HT-29 (cell line): Measurements from ENCODE around the gene CTBP2. TPM values are rescaled to one million over a fixed set of nuclear protein-coding genes. Genes with fewer than 3 reads are reported as not detected.

Experiments used
- DNase-seq: peaks from one replicate; pipeline ENCODE4 v3.0.0-alpha.2; 2015; ENCODE audit warnings: low spot score
- total RNA-seq: library from RNA; depleted of rRNA; stranded (reverse); fragments of >200 nt; shearing (Covaris generic); gene quantifications from 2 replicates; pipeline ENCODE4 v1.2.3, GENCODE V29; 2014

The CTBP2 gene
- total RNA-seq, 1 experiment from 2014 or later: 207 TPM

DNA sequence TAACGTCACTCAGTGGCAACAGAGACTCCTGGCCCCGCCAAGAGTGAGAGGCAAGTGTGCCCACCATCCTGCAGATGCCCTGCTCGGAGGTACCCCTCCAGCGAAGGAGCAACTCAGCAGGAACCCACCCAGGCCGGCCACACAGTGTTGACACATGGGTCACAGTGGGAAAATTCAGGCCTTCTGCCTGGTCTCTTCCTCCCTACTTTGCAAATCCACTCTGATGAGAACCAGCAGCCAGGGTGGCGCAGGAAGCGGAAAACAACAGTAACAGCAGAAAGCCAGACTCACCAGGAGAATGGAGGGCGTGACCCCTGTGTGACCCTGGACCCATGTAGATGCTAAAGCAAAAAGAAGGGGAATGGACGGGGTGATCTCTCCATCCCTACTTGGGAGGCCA is 53.8 kb downstream of the CTBP2 start:
- no peak for DNase-seq

DNA sequence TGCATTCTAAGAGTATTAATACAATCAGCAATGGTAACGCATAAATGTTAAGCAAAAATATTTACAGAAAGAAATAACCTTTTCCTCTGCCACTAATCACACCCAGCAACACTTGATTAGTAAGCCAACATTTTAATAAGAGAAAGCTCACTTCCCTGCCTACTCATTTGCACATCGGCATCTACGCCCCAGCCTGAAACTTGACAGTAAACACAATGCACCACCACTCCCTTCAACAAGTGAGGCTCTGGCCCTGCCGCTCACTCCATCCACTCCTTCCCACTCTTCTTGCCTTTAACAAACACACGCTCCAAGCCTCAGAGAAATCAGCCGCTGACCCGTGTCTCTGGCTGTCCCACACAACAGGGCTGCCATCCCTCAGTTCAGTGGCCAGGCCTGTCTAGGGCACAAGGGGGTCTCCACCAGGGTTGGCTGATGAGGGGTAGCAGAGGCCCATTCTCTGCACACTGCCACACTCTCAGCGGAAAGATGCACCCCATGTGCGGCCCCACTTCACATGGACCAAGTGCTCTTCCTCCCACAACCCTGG is 54.6 kb downstream of the CTBP2 start:
- DNase-seq: no peak

DNA sequence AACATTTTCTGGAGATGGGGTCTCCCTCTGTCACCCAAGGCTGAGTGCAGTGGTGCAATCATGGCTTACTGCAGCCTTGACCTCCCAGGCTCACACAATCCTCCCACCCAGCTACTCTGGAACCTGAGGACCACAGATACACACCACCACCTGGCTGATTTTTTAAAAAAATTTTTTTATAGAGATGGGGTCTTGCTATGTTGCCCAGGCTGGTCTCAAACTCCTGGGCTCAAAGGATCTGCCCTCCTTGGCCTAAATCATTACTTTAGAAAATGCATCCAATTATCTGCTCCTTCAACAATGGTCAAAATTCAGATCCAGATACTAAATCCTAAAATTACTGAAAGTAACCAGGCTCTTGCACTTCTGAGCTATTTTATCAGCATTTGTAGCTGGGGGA is 55.2 kb downstream of the CTBP2 start:
- DNase-seq: no peak

DNA sequence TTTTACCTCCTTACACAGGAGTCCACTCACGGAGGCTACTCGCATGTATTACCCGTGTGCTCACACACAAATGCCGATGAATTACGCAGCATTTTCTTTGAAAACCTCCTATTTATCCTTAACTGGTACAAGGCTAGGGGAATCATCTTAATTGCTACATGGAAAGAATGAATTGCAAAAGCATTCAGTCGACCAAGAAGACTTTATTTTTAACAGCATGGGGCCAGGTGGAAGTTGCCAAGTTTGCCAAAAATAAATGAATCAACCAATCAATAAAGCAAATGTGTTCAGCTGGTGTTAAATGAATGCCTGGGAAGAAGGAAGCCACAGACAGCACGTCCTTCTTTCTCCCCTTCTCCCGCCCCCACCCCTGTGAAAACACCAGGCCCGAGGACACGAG is 55.8 kb downstream of the CTBP2 start:
- no peak for DNase-seq

DNA sequence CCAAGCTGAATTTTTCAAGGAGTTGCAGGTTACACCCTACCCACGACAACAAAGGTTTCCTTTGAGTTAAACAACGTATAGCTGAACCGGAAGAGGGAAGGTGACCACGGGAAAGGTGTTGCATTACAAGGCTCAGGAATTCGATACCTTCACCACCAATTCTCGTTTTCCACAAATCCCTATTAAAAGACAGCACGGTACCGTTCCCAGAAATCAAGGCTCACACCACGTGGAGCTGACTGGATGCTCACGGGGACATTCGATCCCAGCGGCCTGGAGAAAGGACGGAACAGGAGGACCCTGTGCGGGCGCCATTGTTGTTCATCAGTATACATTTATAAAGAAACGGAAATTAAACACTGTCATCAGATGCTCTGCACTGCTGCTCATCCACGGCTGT is 56.4 kb downstream of the CTBP2 start:
- DNase-seq: no peak

DNA sequence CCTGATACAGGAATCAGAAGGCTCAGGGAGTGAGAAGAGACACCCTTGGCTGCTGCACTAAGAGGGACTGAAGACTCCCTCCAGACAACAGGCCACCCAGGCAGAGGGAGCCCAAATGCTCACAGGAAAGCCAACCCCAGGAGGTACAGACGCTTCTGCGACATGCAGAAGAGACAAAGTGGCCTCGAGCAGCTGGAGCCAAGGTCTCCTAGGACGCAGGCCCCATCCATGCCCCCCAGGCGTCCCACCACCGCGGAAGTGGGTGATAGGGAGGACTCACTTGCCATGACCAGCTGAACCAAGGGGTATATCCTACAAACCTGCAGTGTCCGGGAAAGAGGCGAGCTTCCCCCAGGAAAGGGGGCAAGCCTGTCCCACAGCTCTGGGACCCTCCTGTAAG is 56.9 kb downstream of the CTBP2 start:
- DNase-seq: no peak

DNA sequence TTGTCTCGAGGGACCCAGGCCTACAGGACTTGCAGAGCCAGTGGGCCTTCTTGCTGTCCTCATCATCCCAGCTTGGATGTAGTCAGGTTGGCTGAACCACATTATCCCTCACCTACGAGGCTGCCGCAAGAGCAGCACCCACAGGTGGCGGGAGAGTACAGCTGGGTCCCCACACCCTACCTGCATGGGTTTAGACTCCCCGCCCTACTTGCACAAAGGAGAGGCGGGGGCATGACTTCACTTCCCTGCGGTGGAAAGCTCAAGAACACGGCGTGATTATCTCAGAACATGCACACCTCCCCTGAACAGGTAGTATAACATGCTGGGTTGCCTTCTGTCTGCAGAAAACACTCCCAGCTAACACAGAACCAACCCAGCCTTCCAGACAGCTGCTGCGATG is 57.5 kb downstream of the CTBP2 start:
- DNase-seq: peak; percentile 57

DNA sequence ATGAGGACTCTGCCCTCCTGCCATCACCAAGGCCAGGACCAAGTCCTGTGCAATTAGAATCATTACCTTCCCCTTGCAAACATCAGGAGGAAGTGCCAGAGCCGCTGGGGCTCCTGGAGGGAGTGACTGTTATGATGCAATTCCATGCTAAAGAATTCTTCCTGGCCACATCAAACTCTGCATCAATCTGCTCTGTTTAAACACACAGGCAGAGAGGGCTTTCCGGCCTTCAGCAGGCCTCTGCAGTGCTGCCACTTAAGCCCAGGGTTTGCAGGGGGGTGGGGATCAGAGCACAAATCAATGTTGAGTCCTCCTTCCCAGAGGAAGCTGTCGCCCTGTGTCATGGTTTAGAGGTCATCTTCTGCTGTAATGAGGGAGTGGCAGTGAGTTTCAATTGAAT is 58.1 kb downstream of the CTBP2 start:
- peak; percentile 25 for DNase-seq

DNA sequence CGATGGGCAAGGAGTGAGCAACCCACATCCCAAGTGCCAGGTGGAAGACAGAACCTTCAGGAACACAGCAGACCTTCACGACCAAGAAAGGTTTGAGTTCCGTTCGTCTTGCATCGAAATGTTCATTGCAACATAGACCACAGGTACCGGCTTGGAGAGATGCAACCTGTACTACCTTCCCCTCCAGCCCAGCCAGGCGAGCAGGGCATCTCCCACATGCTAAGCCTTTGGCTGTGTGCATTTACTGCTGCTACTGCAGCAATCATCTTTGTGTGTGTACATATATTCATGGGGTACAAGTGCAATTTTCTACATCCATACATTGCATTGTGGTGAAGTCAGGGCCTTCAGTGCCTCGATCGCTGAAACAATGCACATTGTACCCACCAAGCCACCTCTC is 58.8 kb downstream of the CTBP2 start:
- no peak for DNase-seq

DNA sequence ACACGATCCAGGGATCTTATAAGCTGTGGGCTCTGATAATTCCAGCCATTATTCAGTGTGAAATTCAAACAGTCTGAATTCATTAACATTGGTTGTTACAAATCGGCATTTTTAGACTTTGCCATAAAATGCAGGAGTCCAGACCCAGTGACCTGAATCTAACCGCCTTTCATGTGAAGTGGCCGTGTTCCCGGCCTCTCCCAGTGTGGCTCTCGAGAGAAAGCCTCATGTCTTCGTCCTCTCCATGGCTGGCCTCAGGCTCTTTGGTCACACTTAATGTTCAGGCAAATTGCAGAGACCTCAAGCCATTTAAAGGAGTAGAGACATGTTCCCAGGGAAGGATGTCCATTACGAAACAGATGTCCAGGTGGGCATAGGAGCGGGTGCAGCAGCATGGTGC is 59.3 kb downstream of the CTBP2 start:
- DNase-seq: no peak

DNA sequence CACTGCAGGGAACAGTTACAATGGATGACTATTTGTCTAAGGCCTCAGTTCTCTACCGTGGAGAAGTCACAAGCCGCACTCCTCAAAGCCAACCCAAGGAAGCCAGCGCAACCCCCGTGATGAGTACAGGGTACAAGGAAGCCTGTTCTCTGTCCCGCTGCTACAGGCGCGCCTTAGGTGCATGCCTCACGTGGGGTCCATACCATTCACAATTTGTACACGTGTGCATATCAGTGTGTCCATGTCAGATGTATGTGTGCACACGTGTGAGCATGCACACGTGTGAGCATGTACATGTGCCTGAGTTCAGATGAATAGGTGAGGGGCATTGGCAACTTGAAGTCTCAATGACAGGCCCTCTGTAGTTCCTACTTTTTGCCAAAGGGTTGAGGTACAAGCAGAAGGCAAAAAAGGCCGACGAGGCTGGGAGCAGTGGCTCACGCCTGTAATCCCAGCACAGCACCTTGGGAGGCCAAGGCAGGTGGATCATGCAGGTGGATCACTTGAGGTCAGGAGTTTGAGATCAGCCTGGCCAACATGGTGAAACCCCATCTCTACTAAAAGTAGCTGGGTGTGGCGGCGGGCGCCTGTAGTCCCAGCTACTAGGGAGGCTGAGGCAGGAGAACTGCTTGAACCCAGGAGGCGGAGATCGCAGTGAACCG is 62.8 kb downstream of the CTBP2 start:
- no peak for DNase-seq

DNA sequence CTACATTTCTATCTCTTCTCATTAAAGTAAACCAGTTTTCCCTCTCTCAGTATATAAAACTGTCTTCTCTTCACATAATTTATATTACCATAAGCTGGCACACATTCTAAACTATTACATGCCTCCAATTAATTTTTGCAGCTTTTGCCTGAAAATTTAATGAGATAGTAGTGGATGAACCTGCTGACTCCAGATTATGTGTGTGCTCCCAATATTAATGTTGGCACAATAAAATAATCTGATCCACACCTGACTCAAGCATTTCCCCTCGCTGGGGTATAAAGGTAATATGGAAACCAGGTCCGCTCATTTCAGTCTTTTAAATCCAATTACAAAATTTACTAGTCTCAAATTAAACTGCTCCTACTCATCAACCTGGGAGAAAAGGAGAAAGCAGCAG is 63.4 kb downstream of the CTBP2 start:
- DNase-seq: no peak

DNA sequence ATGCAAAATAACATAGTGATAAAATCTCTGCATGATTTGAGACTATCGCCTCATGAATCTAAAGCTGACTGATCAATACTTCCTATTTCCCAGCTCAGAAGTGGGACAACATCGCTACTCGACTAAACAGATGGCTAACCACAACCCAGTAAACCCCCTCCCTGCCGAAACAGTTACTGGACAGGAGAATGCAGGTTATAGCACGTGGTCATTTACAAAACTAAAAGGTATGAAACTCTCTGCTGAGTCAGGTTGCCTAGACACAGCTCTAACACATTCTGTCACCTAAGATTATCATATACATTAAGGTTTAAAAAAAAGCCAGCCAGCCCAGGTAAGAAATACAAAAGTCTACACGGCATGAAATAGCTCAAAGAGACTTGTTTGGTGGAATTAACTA is 64.0 kb downstream of the CTBP2 start:
- DNase-seq: no peak

DNA sequence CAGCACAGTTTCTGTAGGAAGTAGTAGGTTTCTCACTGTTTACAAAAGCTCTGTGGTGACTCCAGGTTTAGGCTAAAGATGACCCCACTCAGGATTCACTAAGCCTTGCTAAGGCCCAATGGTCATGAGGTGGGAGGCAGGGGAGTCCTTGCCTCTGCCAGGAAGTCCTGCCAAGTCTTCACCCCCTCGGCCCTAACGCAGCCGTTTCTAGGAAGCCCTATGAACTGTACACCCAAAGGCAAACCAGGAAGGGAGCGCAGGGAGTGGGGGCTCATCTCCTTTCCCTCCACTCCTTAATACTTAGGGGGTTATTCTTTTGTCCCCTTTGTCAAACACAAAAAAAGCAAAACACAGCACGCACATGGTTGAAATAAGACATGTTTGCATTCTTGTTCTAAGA is 64.6 kb downstream of the CTBP2 start:
- no peak for DNase-seq

DNA sequence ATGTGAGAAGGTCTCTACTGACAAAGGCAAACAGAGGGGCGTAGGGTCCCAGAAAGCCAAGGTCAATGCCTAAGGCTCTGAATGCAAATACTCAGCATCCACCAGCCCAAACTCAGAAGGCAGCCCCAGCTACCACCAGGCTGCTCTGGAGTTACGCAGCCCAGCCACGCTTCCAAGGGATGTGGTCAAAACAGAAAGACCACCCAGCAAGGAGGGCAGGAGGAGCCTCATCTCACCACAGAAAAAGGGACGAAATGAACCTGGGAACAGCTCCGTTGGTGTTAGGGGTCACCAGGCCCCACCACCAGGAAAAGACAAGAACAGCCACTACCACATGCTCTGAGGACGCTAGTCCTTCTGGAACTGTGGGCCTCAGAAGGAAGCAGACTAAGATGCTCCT is 65.1 kb downstream of the CTBP2 start:
- DNase-seq: no peak

DNA sequence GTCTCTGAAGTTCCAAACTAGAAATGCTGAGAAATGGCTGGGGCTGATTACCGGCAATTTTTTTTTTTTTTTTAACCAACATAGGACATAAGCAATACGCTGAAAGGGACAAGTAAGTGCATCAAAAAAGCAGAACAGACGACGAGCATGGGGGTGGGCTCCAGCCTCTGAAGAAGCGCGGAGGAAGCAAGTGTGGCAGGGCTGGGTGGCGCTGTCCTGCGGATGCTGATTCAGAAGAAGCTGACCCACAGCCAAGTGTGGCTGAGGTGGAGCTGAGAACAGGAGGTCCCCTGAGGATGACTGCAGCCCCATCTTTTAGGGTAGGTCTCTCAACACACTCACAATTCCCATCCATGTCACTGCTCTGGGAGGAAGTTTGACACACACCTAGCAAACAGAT is 65.6 kb downstream of the CTBP2 start:
- no peak for DNase-seq

DNA sequence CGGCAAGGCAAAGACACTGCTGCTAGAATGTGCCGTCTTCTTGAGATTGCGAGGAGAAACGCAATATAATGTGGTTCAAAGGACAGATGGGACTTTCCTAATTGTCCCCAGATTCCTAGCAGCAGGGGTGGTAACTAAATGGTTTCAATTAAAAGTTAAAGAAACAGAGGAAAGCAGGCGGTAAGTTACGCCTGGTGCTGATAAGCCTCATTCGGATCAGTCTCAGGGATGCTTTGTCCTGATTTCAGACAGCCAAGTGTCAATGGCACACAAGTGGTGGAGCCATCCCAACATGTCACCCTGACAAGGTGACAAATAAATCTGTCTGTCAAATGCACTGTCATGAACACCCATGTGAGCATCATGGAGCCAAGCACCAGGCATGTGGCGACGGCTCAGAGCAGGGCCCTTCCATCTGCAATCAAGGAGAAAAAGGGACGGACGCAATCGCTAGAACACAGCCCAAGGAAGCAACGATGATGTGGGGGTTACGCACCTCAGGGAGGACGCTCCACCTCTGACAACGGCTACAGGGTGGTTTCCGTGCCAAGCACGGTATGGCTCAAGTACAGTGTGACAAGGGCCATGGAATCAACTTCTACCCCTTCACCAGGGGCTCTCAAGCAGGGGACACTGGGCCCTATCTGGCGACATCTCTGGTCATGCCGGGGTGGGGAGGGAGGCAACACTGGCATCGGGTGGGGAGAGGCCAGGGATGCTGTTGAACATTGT is 66.2 kb downstream of the CTBP2 start:
- DNase-seq: no peak

DNA sequence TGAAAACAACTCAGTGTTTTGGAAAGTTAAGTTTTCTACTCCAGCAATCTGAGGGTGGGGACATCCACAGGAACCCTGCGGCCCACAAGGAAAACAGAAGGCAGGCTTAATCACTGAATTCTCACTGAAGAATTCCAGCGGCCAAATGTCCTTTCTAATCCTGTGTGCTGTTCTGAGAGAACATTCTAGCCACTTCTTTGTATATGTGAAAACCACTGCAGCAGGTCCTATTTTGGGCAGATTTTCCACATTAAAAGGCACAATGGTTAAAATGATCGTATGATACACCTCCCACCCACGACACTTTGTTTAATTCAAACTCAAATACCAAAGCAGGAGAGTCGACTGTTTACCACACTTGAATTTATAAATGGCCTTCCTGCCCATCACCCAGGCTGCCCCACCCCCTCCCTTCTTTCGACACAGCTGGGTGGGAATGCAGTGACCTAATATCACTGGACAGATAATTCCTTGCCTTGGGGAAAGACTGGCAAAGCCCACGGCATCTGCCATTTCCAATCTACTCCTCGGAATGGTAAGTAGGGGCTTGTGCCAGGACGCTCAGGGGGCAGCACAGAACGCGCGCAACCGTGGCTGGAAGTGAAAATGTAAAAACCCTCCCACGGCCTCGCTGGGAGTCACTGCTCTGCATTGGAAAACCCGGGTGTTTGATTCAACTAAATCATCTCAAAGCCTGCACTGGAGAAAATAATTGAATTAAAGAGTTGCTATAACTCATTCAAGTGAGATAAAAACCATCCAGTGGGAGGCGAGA is 67.0 kb downstream of the CTBP2 start:
- no peak for DNase-seq

DNA sequence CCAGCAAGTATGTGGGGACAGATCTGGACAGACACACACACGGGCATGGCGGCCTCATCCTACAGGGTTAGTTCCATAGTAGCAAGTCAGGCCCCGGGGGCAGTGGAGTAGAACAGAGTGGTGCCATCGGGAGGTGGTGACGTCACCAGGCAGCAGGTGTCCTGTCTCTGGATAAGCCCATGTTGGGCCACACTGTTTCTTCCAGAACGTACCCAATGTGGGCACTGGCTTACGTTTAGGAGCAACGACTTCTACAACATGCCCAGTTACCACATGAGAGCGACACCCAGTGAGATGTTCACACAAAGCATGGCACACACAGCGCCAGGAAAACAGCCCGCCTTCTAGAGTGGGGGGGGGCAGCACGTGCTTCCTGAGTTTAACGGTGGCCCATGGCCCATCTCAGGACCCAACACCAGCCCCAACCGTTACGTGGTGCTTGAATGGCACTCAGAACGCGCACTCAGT is 67.8 kb downstream of the CTBP2 start:
- DNase-seq: no peak

DNA sequence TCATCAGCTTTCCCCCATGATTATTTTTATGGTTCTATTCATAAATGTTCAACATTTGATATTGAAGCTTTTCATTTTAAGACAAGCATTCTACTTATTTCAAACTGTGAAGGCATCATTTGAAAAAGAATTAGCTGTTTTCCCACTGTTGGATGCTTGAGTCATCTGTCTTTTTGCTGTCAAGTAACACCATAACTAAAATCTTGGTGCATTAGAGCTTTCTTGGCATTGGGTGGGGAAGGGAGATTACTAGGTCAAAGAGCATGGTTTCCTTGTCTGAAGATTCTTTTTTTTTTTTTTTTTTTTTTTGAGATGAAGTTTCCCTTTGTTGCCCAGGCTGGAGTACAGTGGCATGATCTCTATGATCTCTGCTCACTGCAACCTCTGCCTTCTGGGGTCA is 68.5 kb downstream of the CTBP2 start:
- DNase-seq: no peak

DNA sequence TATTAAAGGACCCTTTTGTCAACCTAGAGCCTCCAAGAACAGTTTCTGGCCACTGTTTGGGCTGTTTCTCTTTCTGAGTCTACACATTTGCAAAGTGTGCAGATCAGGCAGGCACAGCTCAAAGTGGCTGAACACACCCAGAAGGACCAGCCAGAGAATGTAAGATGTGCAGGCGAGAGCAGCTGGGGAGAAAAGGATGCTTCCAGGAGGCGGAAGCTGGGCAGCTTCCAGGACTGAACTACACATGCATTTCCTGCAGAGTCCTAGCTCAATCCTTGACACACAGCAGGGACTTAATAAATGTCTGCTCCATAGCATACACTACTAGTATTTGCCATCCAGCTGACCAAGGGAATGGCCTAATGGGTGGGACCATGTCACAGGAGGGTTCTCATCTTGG is 70.9 kb downstream of the CTBP2 start:
- no peak for DNase-seq

DNA sequence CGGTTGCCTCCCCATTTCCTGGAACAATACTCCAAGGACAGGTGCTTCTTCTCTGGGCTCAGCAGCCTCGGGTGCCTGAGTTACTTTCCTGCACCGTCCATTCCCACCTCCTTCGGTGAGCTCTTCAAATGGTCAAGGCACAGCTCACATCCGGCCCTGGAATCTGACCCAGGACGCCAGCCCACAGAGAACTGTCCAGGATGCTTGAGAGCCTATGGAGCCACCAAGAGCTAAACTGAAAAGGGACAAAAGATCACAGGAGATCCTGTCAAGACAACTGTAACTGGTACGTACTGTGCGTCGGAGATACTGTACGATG is 72.5 kb downstream of the CTBP2 start:
- no peak for DNase-seq
